ENCODE data around the gene GRM3.

The GRM3 gene

GRCh38 chr7:86904949-86905834 is 261.5 kb downstream of the GRM3 start:
- peak; percentile 39 for DNase-seq (ENCODE audit: low spot score)

GRCh38 chr7:86908948-86909347 is 265.2 kb downstream of the GRM3 start:
- no peak for DNase-seq (ENCODE audit: low spot score)

DNA sequence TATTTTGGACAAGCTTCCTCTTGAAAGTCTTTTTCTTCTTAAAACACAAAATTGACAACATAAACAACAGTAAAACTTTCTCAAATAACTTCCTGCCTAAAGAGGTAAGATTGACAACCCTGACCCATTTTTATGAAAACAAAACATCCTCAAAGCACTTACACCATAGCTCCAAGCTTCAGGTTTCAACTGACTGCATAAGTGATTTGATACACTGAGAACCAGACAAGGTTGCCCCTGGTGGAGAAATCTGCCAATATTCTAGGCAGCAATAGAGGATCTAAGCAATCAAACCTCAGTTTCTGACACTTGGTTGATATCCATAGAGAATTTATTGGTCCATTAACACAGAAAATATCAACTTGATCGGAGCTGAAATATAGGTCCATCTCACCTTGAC is 267.9 kb downstream of the GRM3 start:
- DNase-seq (ENCODE audit: low spot score): no peak

DNA sequence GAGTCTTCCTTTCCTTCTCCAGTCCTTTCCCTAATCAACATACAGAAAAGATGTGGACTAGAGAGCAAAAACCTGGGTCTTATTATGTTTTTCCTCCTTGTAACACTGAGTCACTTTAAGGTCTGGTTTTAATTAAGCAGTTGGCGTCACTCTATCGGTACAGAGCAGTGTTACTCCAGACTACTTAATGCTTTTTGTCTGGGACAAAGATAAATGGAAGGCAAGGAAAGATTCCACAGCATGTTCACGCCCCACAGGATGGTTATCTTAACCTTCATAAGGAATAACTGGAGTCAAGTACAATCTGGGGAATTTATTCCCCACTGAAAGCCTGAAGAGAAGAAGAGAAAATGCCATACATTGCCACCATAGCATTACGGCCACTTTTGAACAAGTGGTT is 270.0 kb downstream of the GRM3 start:
- no peak for DNase-seq (ENCODE audit: low spot score)

Data from putamen (tissue), 1 donor.